ENCODE data around the gene MANF. TPM values are rescaled to one million over a fixed set of nuclear protein-coding genes. Genes with fewer than 3 reads are reported as not detected.

Gene MANF
- total and polyA plus RNA-seq, 9 donors: 18.4 to 105 (median 43.4) TPM

DNA sequence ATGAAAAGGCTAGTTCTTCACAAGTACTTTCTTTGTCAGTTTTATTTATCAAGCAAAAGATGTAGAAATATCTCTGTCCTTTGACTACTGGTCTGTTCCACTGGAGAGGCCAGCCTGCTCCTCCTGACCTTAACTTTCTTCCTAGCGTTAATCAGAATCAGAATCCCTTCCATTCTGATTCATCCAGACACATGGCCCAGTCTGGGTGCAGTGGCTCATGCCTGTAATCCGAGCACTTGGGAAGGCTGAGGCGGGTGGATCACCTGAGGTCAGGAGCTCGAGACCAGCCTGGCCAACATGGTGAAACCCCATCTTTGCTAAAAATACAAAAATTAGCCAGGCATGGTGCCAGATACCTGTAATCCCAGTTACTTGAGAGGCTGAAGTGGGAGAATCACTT lies 32.0 kb upstream of the MANF start:
- Histone ChIP-seq H3K4me1 (ENCODE audit: insufficient read depth) (no peaks in the 10 kb centered on the region), H3K4me3 (no peak overlapping the region), H3K27me3 (no peaks in the 10 kb centered on the region), H3K9me3 (no peaks in the 10 kb centered on the region), H3K27ac (no peak overlapping the region), H3K36me3 (no peaks in the 10 kb centered on the region)
- TF ChIP-seq POLR2A (IDR thresholded peaks at IDR 0.05) (no peak), CTCF (IDR thresholded peaks at IDR 0.05) (no peak), EP300 (IDR thresholded peaks at IDR 0.05) (no peak)
- no peak for DNase-seq
- WGBS, 3 donors: 78 to 82% (median 81%) methylated on average over 4 of the region's 4 CpGs
- intact Hi-C loops (cut with DNase I): no loop called here

- Histone ChIP-seq H3K27ac (no peak overlapping the region), H3K4me1 (ENCODE audit: insufficient read depth) (no peaks in the 10 kb centered on the region), H3K9me3 (no peaks in the 10 kb centered on the region), H3K4me3 (no peak overlapping the region), H3K27me3 (no peaks in the 10 kb centered on the region), H3K36me3 (no peaks in the 10 kb centered on the region)
- TF ChIP-seq EP300 (IDR thresholded peaks at IDR 0.05) (no peak), CTCF (IDR thresholded peaks at IDR 0.05) (no peak), POLR2A (IDR thresholded peaks at IDR 0.05) (no peak)
- no peak for DNase-seq
- intact Hi-C loops (cut with DNase I): no loop called here
- 60 to 92% (median 78%) methylated on average over 1 of the region's 1 CpG for WGBS, 3 donors
Observed at GRCh38 chr3:51353691-51354090, 31.4 kb upstream of the MANF start.

- Histone ChIP-seq H3K27me3 (no peaks in the 10 kb centered on the region), H3K36me3 (no peaks in the 10 kb centered on the region), H3K4me3 (no peak overlapping the region), H3K9me3 (no peaks in the 10 kb centered on the region), H3K27ac (no peak overlapping the region), H3K4me1 (ENCODE audit: insufficient read depth) (no peaks in the 10 kb centered on the region)
- WGBS, 3 donors: 75 to 87% (median 83%) methylated on average over 2 of the region's 2 CpGs
- no peak for DNase-seq
- intact Hi-C loops (cut with DNase I): no loop called here
- no peak for TF ChIP-seq POLR2A (IDR thresholded peaks at IDR 0.05)
- no peak for TF ChIP-seq CTCF (IDR thresholded peaks at IDR 0.05)
- no peak for TF ChIP-seq EP300 (IDR thresholded peaks at IDR 0.05)
Observed at GRCh38 chr3:51354172-51354571, 30.9 kb upstream of the MANF start.

- Histone ChIP-seq H3K4me1 (ENCODE audit: insufficient read depth) (no peaks in the 10 kb centered on the region), H3K9me3 (no peaks in the 10 kb centered on the region), H3K4me3 (no peak overlapping the region), H3K27ac (no peak overlapping the region), H3K36me3 (no peaks in the 10 kb centered on the region), H3K27me3 (no peaks in the 10 kb centered on the region)
- TF ChIP-seq EP300 (IDR thresholded peaks at IDR 0.05) (no peak), POLR2A (IDR thresholded peaks at IDR 0.05) (no peak), CTCF (IDR thresholded peaks at IDR 0.05) (no peak)
- DNase-seq: peak in 1 of 5 donors; percentile 3
- WGBS, 3 donors: 80 to 88% (median 87%) methylated on average over 9 of the region's 9 CpGs
- intact Hi-C loops (cut with DNase I): no loop called here
Observed at GRCh38 chr3:51354731-51355615, 30.1 kb upstream of the MANF start.

Measured in ovary (tissue), 9 donors.